Mucosa of descending colon (tissue), 3 donors: ENCODE data around the gene MAP4. TPM values are rescaled to one million over a fixed set of nuclear protein-coding genes. Genes with fewer than 3 reads are reported as not detected.
A peak's percentile ranks its signal among the peaks of the same experiment; 100 is the strongest.

Experiments
- ATAC-seq: fragments of 200-7000 bp; cut with Tn5 transposase; one replicate; pipeline ENCODE4 v1.9.1; 2020; ENCODE audit warnings: mild to moderate bottlenecking, moderate library complexity
- DNase-seq, 3 donors: peaks; one replicate each; pipeline ENCODE4 v3.0.0-alpha.2; 2020
- H3K36me3 ChIP-seq: fragments of 200-600 bp; one replicate; pipeline ENCODE4 v1.8.0; 2021; ENCODE audit warnings: low read depth, mild to moderate bottlenecking
- H3K4me1 ChIP-seq: fragments of 200-600 bp; one replicate; pipeline ENCODE4 v1.8.0; 2021; ENCODE audit warnings: low read depth, mild to moderate bottlenecking
- H3K4me3 ChIP-seq: fragments of 200-600 bp; one replicate; pipeline ENCODE4 v1.8.0; 2021; ENCODE audit warnings: mild to moderate bottlenecking
- H3K9me3 ChIP-seq: fragments of 200-600 bp; one replicate; pipeline ENCODE4 v1.8.0; 2021; ENCODE audit warnings: mild to moderate bottlenecking
- intact Hi-C, 2 donors: fragments of 100-400 bp; cut with DNase I in 1 of 2; cut with micrococcal nuclease in 1 of 2; formaldehyde crosslinking; loops; one replicate each; pipeline versions ENCODE4 v1.11.0 to v1.11.1; 2022; cut with DNase I, micrococcal nuclease
- total RNA-seq, 3 donors: library from RNA; stranded (reverse); fragmentation: NEBNext Ultra II Directional in 2 of 3; extraction: Animal tissue kit (Norgen Biotek cat#: 25700) in 2 of 3; gene quantifications; one replicate each; pipeline versions ENCODE4 v1.2.1 to v1.2.4, GENCODE V29; 2021 to 2023
- TF ChIP-seq, protein P1 (sequence below): fragments of 200-600 bp; IDR thresholded peaks from one replicate; pipeline ENCODE4 v1.8.0; 2022; ENCODE audit warnings: antibody characterized with exemption, mild to moderate bottlenecking
- donor health status: DM: no; HTN: no; CAD: no; lungs with moderate emphysema.
- donor health status: DM: no; HTN: no; CAD: no.
- donor health status: DM: no; HTN: yes; CAD: no.

The MAP4 gene
- total RNA-seq, 3 donors from 2014 or later, result 104 to 316 (median 109) TPM

DNA sequence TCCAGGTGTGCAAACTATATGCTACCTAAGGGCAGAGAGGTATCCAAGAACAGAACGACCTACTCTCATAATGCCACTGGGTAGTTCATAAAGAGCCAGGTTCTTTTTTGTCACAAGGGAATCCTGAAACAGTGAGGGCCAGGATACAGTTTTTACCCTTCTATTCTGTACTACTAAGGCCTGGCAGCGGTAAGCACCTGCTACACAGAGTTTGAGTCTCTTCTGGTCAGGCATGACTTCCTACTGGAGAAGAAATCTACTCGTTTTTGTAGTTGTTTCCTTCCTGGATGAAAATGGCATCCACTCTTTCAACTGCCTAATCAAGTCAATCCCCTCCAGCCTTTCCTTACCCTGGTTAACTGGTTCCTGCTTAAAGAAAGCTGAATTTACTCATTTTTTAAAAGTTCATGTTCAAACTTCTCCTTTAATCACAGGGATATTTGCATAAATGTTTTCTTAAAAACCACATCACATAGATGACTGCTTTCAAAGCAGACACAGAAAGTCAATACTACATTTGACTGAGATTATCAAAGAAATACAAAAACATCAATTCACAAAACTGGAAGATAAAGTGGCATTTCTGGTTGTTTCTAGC lies 40.0 kb downstream of the MAP4 start:
- Histone ChIP-seq H3K9me3 (no peaks in the 10 kb centered on the region), H3K36me3 (no peaks in the 10 kb centered on the region), H3K4me3 (no peak overlapping the region), H3K4me1 (no peaks in the 10 kb centered on the region)
- TF ChIP-seq, protein P1, sequence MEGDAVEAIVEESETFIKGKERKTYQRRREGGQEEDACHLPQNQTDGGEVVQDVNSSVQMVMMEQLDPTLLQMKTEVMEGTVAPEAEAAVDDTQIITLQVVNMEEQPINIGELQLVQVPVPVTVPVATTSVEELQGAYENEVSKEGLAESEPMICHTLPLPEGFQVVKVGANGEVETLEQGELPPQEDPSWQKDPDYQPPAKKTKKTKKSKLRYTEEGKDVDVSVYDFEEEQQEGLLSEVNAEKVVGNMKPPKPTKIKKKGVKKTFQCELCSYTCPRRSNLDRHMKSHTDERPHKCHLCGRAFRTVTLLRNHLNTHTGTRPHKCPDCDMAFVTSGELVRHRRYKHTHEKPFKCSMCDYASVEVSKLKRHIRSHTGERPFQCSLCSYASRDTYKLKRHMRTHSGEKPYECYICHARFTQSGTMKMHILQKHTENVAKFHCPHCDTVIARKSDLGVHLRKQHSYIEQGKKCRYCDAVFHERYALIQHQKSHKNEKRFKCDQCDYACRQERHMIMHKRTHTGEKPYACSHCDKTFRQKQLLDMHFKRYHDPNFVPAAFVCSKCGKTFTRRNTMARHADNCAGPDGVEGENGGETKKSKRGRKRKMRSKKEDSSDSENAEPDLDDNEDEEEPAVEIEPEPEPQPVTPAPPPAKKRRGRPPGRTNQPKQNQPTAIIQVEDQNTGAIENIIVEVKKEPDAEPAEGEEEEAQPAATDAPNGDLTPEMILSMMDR, result no peak
- DNase-seq (no peak), ATAC-seq (no peak)
- intact Hi-C loops, result no loop called here

DNA sequence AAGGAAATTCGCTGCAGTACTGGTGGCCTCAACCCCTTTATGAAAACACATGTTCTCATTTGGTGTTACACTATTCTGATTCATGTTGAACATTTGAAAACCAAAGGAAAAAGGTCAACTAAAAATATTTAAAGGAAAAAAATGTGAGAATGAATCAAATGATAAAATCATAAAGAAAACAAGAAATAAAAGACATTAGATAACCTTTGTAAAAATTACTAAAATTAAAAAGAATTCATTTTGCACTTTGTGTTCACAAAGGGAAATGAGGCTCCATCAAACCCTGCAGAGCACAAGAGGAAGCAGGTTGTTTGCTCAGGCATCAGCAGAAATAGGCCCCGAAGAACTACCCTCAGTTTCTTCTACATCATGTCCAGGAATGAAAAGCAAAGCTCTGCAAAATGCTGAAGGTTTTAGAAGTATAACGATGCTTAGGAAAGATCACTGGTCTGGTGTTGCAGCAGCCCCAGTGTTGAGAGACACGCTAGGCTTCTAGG lies 41.2 kb downstream of the MAP4 start:
- TF ChIP-seq, protein P1, result no peak
- Histone ChIP-seq H3K4me1 (no peaks in the 10 kb centered on the region), H3K9me3 (no peaks in the 10 kb centered on the region), H3K4me3 (no peak overlapping the region), H3K36me3 (no peaks in the 10 kb centered on the region)
- intact Hi-C loops, result no loop called here
- no peak for DNase-seq
- ATAC-seq, result no peak

DNA sequence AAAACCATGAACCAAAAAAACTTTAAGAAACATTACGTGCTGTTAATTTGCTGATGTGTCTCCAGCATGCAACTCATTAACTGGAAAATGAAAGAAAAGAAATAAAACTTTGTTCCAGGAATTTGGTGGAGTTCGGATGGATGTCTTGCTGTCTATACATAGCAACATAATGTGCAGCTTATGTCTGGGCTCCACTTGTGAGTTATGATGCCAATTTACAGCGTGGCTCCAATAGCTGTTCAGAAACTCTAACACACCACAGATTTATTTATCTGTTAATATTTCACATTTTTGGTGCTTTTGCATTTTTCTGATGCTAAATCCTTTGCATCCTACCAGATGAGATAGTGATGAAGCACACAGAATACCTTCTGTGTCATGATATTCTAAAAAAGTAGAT lies 45.1 kb downstream of the MAP4 start:
- intact Hi-C loops, result no loop called here
- Histone ChIP-seq H3K4me1 (no peaks in the 10 kb centered on the region), H3K9me3 (no peaks in the 10 kb centered on the region), H3K36me3 (no peaks in the 10 kb centered on the region), H3K4me3 (no peak overlapping the region)
- ATAC-seq, result no peak
- TF ChIP-seq, protein P1, result no peak
- no peak for DNase-seq

DNA sequence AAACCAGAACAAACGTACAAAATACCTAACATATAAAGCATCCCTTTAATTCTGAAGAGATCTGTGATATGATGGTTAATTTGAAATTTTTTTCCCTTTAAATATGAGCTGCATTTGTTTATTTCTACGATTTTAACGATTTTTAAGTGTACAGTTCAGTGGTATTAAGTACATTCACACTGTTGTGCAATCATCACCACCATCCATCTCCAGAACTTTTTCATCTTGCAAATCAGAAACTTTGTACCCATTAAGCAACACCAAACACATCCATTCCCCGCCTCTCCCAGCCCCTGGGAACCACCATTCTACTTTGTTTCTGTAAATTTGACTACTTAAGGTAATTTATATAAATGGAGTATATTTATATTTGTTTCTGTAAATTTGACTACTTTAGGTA lies 51.5 kb downstream of the MAP4 start:
- no peak for ATAC-seq
- no peaks in the 10 kb centered on the region for H3K9me3 ChIP-seq
- intact Hi-C loops, result loop anchor here in 1 of 2 donors (5.0 kb wide), 1 partner anchor 407 kb away; no protein-coding TSS in a partner anchor
- no peak overlapping the region for H3K4me3 ChIP-seq
- TF ChIP-seq, protein P1, result no peak
- peaks cover 6% of the 10 kb centered on the region for H3K4me1 ChIP-seq
- DNase-seq, result no peak
- no peaks in the 10 kb centered on the region for H3K36me3 ChIP-seq

DNA sequence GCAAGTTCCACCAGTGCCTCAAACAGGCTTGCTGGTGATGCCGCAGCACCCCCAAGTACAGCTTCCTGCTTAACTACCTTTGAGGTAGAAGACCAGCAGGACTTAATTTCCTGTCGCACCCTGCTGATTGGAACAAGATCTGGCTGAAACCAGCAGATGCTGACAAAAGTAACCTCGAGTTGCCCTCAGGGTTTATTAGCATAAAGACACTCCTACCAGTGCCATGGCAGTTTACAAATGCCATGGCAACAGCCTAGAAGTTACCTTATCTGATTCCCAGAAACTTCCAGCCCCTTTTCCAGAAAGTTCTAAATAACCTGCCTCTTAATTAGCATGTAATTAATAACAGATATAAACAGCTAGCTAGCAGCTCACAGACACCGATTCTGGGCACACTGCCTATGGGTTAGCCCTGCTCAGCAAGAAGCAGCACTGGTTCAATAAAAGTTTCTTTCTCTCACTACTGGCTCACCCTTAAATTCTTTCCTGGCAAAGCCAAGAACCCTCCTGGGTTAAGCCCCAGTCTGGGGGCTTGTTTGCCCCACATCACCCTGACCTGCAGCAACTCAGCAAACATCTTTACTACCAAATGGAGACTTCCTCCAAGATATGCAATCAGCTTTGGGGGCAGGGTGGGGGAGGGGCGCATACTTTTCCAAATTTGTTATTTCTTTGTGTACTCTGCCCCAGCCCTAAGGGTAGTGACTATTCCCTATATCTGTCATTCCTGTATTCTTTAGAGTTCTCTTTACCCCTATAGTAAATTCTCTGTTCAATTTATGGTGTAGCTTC lies 54.2 kb downstream of the MAP4 start:
- no peak overlapping the region for H3K4me3 ChIP-seq
- no peaks in the 10 kb centered on the region for H3K36me3 ChIP-seq
- intact Hi-C loops, result loop anchor here in 1 of 2 donors (5.0 kb wide), 1 partner anchor 405 kb away; no protein-coding TSS in a partner anchor
- H3K4me1 ChIP-seq, result peaks cover 6% of the 10 kb centered on the region
- ATAC-seq, result peak; percentile 87
- no peaks in the 10 kb centered on the region for H3K9me3 ChIP-seq
- TF ChIP-seq, protein P1, result no peak
- peak in 1 of 3 donors; percentile 27 for DNase-seq
